Testis (tissue), 3 donors: Measurements from ENCODE around the gene RBM28. TPM values are rescaled to one million over a fixed set of nuclear protein-coding genes. Genes with fewer than 3 reads are reported as not detected.
"Not testable (repeated sequence)": the region's sequence is repeated elsewhere in the genome, so short reads cannot be mapped to it uniquely, and the experiment has no call there.

Source experiments
- DNase-seq: peaks from one replicate; pipeline ENCODE4 v3.0.0-alpha.2; 2019
- H3K27ac ChIP-seq, 2 donors: fragments of 200-600 bp; sonication (generic); one replicate each; pipeline ENCODE4 v1.5.1; 2019
- H3K27me3 ChIP-seq: fragments of 200-600 bp; sonication (generic); one replicate; pipeline ENCODE4 v1.5.1; 2019
- H3K36me3 ChIP-seq: fragments of 200-600 bp; sonication (generic); one replicate; pipeline ENCODE4 v1.5.1; 2017; ENCODE audit warnings: low read depth; ENCODE audit errors: missing control alignments
- H3K4me1 ChIP-seq: fragments of 200-600 bp; sonication (generic); one replicate; pipeline ENCODE4 v1.5.1; 2019
- H3K4me3 ChIP-seq, 2 donors: fragments of 200-600 bp; sonication (generic); one replicate each; pipeline ENCODE4 v1.5.1; 2017 to 2019
- H3K9me3 ChIP-seq: fragments of 200-600 bp; sonication (generic); one replicate; pipeline ENCODE4 v1.5.1; 2017
- CTCF ChIP-seq, 3 experiments: fragments of 450-650 bp in 2 of 3; fragments of 200-600 bp in 1 of 3; sonication (generic) in 1 of 3; IDR thresholded peaks; one replicate each; pipeline ENCODE4 v1.5.1; 2016 to 2019; ENCODE audit warnings: antibody characterized with exemption in 3 of 3, mild to moderate bottlenecking in 2 of 3, moderate library complexity in 1 of 3
- POLR2A ChIP-seq: fragments of 450-650 bp; IDR thresholded peaks from one replicate; pipeline ENCODE4 v1.6.1; 2017; ENCODE audit warnings: antibody characterized with exemption, mild to moderate bottlenecking, moderate library complexity
- WGBS, 2 donors: methylation state at CpG; one replicate each; pipeline ENCODE4 v1.1.5; 2018; 5-methylcytosine and 5-hydroxymethylcytosine counted together
- intact Hi-C: fragments of 100-400 bp; cut with DNase I; formaldehyde crosslinking; loops from one replicate; pipeline ENCODE4 v1.15.1; 2023; ENCODE audit warnings: low total_unique reads
- polyA plus RNA-seq: library from polyadenylated mRNA; stranded (reverse); fragments of 350-450 nt; fragmentation: Illumina TruSeq; extraction: RNeasy Lipid Tissue Mini Kit (QIAGEN cat#74804); gene quantifications from one replicate; pipeline ENCODE4 v1.2.3, GENCODE V29; 2014; ENCODE audit warnings: low read depth, low replicate concordance; ENCODE audit not compliant: insufficient read depth
- total RNA-seq, 2 donors: library from RNA; depleted of rRNA; stranded (reverse); fragments of >200 nt; gene quantifications; one replicate each; pipeline ENCODE4 v1.2.3, GENCODE V29; 2016

RBM28 gene
- total and polyA plus RNA-seq, 3 donors from 2014 or later = 25.7 to 58.3 (median 54.5) TPM

GRCh38 chr7:128284102-128284501 lies 59.6 kb downstream of the RBM28 start:
- no peak for DNase-seq
- no peaks in the 10 kb centered on the region for H3K36me3 ChIP-seq
- no peaks in the 10 kb centered on the region for H3K27me3 ChIP-seq
- intact Hi-C loops = no loop called here
- WGBS, 2 donors = 91 to 95% methylated on average over 7 of the region's 7 CpGs
- no peaks in the 10 kb centered on the region for H3K4me1 ChIP-seq
- H3K27ac ChIP-seq = no peak overlapping the region
- H3K9me3 ChIP-seq = no peaks in the 10 kb centered on the region
- TF ChIP-seq CTCF (IDR thresholded peaks at IDR 0.05) = no peak
- TF ChIP-seq POLR2A = no peak
- H3K4me3 ChIP-seq = no peak overlapping the region

- no peaks in the 10 kb centered on the region for H3K27me3 ChIP-seq
- TF ChIP-seq POLR2A = no peak
- no peak for TF ChIP-seq CTCF (IDR thresholded peaks at IDR 0.05)
- H3K36me3 ChIP-seq = no peaks in the 10 kb centered on the region
- H3K9me3 ChIP-seq = no peaks in the 10 kb centered on the region
- no peaks in the 10 kb centered on the region for H3K4me1 ChIP-seq
- 83 to 96% methylated on average over 4 of the region's 4 CpGs for WGBS, 2 donors
- DNase-seq = no peak
- no peak overlapping the region for H3K4me3 ChIP-seq
- H3K27ac ChIP-seq = no peak overlapping the region
- intact Hi-C loops = no loop called here
These were observed 61.9 kb downstream of the RBM28 start for GRCh38 chr7:128281605-128282380.

GRCh38 chr7:128280451-128280850 lies 63.3 kb downstream of the RBM28 start:
- H3K4me3 ChIP-seq, H3K27me3 ChIP-seq, H3K4me1 ChIP-seq, H3K9me3 ChIP-seq, intact Hi-C loops, H3K36me3 ChIP-seq, H3K27ac ChIP-seq, DNase-seq: not testable (repeated sequence)
- WGBS, 2 donors = 82 to 94% methylated on average over 1 of the region's 1 CpG

- Histone ChIP-seq H3K27ac (no peak overlapping the region), H3K9me3 (no peaks in the 10 kb centered on the region), H3K4me3 (no peak overlapping the region), H3K27me3 (no peaks in the 10 kb centered on the region), H3K4me1 (no peaks in the 10 kb centered on the region), H3K36me3 (no peaks in the 10 kb centered on the region)
- WGBS, 2 donors = 82 to 87% methylated on average over 6 of the region's 6 CpGs
- TF ChIP-seq CTCF (IDR thresholded peaks at IDR 0.05) = no peak
- TF ChIP-seq POLR2A = no peak
- no peak for DNase-seq
- intact Hi-C loops = no loop called here
These were observed 64.5 kb downstream of the RBM28 start for GRCh38 chr7:128279124-128279713.

GRCh38 chr7:128278366-128278765 lies 65.3 kb downstream of the RBM28 start:
- Histone ChIP-seq H3K4me1 (no peaks in the 10 kb centered on the region), H3K27me3 (no peaks in the 10 kb centered on the region), H3K36me3 (no peaks in the 10 kb centered on the region), H3K9me3 (no peaks in the 10 kb centered on the region), H3K4me3 (no peak overlapping the region), H3K27ac (no peak overlapping the region)
- no peak for DNase-seq
- no peak for TF ChIP-seq POLR2A
- TF ChIP-seq CTCF (IDR thresholded peaks at IDR 0.05) = no peak
- 97 to 100% methylated on average over 1 of the region's 1 CpG for WGBS, 2 donors
- intact Hi-C loops = no loop called here
